HEK293 (cell line): ENCODE data around the gene TAS2R46.
"Not testable (repeated sequence)": the region's sequence is repeated elsewhere in the genome, so short reads cannot be mapped to it uniquely, and the experiment has no call there.

Experiments
- FEZF1 ChIP-seq: fragments of 450-650 bp; formaldehyde crosslinking; IDR thresholded peaks from 2 replicates; pipeline ENCODE4 v1.5.1; 2016; ENCODE audit warnings: missing biosample characterization, missing genetic modification characterization
- MEIS1 ChIP-seq: sonication (generic); formaldehyde crosslinking; IDR thresholded peaks from 2 replicates; pipeline ENCODE4 v1.8.1; 2022; ENCODE audit warnings: missing genetic modification reagents, mild to moderate bottlenecking, borderline replicate concordance
- YY1 ChIP-seq: fragments of 450-650 bp; formaldehyde crosslinking; IDR thresholded peaks from 2 replicates; pipeline ENCODE4 v1.5.1; 2018; ENCODE audit warnings: missing biosample characterization, missing genetic modification characterization
- ZBTB21 ChIP-seq: fragments of 450-650 bp; formaldehyde crosslinking; IDR thresholded peaks from 2 replicates; pipeline ENCODE4 v1.5.1; 2017; ENCODE audit warnings: missing biosample characterization, missing genetic modification characterization
- ZNF223 ChIP-seq: fragments of 450-650 bp; formaldehyde crosslinking; IDR thresholded peaks from 2 replicates; pipeline ENCODE4 v1.5.1; 2016; ENCODE audit warnings: missing biosample characterization, missing genetic modification characterization
- ZNF239 ChIP-seq: fragments of 450-650 bp; formaldehyde crosslinking; IDR thresholded peaks from 2 replicates; pipeline ENCODE4 v1.5.1; 2016; ENCODE audit warnings: missing biosample characterization, missing genetic modification characterization
- ZNF24 ChIP-seq: fragments of 450-650 bp; formaldehyde crosslinking; IDR thresholded peaks from 2 replicates; pipeline ENCODE4 v1.5.1; 2016; ENCODE audit warnings: missing biosample characterization, missing genetic modification characterization
- ZNF510 ChIP-seq: fragments of 450-650 bp; formaldehyde crosslinking; IDR thresholded peaks from 2 replicates; pipeline ENCODE4 v1.5.1; 2018; ENCODE audit warnings: mild to moderate bottlenecking, missing genetic modification characterization, missing biosample characterization; ENCODE audit not compliant: insufficient replicate concordance
- ZNF514 ChIP-seq: fragments of 450-650 bp; formaldehyde crosslinking; IDR thresholded peaks from 2 replicates; pipeline ENCODE4 v1.5.1; 2016; ENCODE audit warnings: missing biosample characterization, missing genetic modification characterization
- ZSCAN16 ChIP-seq: fragments of 450-650 bp; formaldehyde crosslinking; IDR thresholded peaks from 2 replicates; pipeline ENCODE4 v1.5.1; 2016; ENCODE audit warnings: missing biosample characterization, missing genetic modification characterization
- TF ChIP-seq, protein P1 (sequence below): fragments of 450-650 bp; formaldehyde crosslinking; IDR thresholded peaks from 2 replicates; pipeline ENCODE4 v1.5.1; 2016; ENCODE audit warnings: missing biosample characterization, missing genetic modification characterization
- TF ChIP-seq, protein P2 (sequence below): fragments of 450-650 bp; formaldehyde crosslinking; IDR thresholded peaks from 2 replicates; pipeline ENCODE4 v1.5.1; 2016; ENCODE audit warnings: missing biosample characterization, missing genetic modification characterization
- TF ChIP-seq, protein P3 (sequence below): fragments of 450-650 bp; IDR thresholded peaks from 2 replicates; pipeline ENCODE4 v1.5.1; 2018; ENCODE audit warnings: missing biosample characterization, mild to moderate bottlenecking, missing genetic modification characterization

- TF ChIP-seq MEIS1 (CRISPR knock-in tag); ZNF223 (tag by site-specific recombination); ZBTB21 (tag by site-specific recombination); FEZF1 (tag by site-specific recombination); YY1 (tag by site-specific recombination); ZNF24; ZNF239 (tag by site-specific recombination); ZNF514 (tag by site-specific recombination); ZSCAN16; ZNF510 (tag by site-specific recombination): not testable (repeated sequence)
- TF ChIP-seq, protein P1, sequence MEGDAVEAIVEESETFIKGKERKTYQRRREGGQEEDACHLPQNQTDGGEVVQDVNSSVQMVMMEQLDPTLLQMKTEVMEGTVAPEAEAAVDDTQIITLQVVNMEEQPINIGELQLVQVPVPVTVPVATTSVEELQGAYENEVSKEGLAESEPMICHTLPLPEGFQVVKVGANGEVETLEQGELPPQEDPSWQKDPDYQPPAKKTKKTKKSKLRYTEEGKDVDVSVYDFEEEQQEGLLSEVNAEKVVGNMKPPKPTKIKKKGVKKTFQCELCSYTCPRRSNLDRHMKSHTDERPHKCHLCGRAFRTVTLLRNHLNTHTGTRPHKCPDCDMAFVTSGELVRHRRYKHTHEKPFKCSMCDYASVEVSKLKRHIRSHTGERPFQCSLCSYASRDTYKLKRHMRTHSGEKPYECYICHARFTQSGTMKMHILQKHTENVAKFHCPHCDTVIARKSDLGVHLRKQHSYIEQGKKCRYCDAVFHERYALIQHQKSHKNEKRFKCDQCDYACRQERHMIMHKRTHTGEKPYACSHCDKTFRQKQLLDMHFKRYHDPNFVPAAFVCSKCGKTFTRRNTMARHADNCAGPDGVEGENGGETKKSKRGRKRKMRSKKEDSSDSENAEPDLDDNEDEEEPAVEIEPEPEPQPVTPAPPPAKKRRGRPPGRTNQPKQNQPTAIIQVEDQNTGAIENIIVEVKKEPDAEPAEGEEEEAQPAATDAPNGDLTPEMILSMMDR (tag by site-specific recombination), result not testable (repeated sequence)
- TF ChIP-seq, protein P2, sequence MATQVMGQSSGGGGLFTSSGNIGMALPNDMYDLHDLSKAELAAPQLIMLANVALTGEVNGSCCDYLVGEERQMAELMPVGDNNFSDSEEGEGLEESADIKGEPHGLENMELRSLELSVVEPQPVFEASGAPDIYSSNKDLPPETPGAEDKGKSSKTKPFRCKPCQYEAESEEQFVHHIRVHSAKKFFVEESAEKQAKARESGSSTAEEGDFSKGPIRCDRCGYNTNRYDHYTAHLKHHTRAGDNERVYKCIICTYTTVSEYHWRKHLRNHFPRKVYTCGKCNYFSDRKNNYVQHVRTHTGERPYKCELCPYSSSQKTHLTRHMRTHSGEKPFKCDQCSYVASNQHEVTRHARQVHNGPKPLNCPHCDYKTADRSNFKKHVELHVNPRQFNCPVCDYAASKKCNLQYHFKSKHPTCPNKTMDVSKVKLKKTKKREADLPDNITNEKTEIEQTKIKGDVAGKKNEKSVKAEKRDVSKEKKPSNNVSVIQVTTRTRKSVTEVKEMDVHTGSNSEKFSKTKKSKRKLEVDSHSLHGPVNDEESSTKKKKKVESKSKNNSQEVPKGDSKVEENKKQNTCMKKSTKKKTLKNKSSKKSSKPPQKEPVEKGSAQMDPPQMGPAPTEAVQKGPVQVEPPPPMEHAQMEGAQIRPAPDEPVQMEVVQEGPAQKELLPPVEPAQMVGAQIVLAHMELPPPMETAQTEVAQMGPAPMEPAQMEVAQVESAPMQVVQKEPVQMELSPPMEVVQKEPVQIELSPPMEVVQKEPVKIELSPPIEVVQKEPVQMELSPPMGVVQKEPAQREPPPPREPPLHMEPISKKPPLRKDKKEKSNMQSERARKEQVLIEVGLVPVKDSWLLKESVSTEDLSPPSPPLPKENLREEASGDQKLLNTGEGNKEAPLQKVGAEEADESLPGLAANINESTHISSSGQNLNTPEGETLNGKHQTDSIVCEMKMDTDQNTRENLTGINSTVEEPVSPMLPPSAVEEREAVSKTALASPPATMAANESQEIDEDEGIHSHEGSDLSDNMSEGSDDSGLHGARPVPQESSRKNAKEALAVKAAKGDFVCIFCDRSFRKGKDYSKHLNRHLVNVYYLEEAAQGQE (tag by site-specific recombination), result not testable (repeated sequence)
- TF ChIP-seq, protein P3, sequence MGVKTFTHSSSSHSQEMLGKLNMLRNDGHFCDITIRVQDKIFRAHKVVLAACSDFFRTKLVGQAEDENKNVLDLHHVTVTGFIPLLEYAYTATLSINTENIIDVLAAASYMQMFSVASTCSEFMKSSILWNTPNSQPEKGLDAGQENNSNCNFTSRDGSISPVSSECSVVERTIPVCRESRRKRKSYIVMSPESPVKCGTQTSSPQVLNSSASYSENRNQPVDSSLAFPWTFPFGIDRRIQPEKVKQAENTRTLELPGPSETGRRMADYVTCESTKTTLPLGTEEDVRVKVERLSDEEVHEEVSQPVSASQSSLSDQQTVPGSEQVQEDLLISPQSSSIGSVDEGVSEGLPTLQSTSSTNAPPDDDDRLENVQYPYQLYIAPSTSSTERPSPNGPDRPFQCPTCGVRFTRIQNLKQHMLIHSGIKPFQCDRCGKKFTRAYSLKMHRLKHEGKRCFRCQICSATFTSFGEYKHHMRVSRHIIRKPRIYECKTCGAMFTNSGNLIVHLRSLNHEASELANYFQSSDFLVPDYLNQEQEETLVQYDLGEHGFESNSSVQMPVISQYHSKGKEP (tag by site-specific recombination), result not testable (repeated sequence)
Observed at GRCh38 chr12:11062194-11062593, at the start of gene TAS2R46.
